RWPE2 (cell line): ENCODE measurements around the gene VSX2.

Experiments
- ATAC-seq: fragments of 200-7000 bp; cut with Tn5 transposase; 3 replicates; pipeline ENCODE4 v1.9.1; 2021; ENCODE audit warnings: low read depth
- DNase-seq: peaks from one replicate; pipeline ENCODE4 v3.0.0-alpha.2; 2020; ENCODE audit warnings: low spot score
- H3K27ac ChIP-seq: fragments of 450-650 bp; 2 replicates; pipeline ENCODE4 v1.5.1; 2017; ENCODE audit warnings: mild to moderate bottlenecking; ENCODE audit not compliant: poor library complexity, severe bottlenecking
- H3K27me3 ChIP-seq: fragments of 250-450 bp; sonication (Bioruptor Pico); 2 replicates; pipeline ENCODE4 v1.5.1; 2021; ENCODE audit warnings: mild to moderate bottlenecking, moderate library complexity; ENCODE audit not compliant: insufficient read depth, poor library complexity, severe bottlenecking
- H3K36me3 ChIP-seq: fragments of 250-450 bp; sonication (Bioruptor Pico); 2 replicates; pipeline ENCODE4 v1.5.1; 2020; ENCODE audit warnings: low read depth, mild to moderate bottlenecking, moderate library complexity
- H3K4me1 ChIP-seq: fragments of 250-450 bp; sonication (Bioruptor Pico); 2 replicates; pipeline ENCODE4 v1.5.1; 2021; ENCODE audit warnings: mild to moderate bottlenecking, moderate library complexity; ENCODE audit not compliant: insufficient read depth, poor library complexity, severe bottlenecking
- H3K4me3 ChIP-seq: fragments of 250-450 bp; sonication (Bioruptor Pico); 2 replicates; pipeline ENCODE4 v1.5.1; 2021; ENCODE audit warnings: mild to moderate bottlenecking, moderate library complexity; ENCODE audit not compliant: severe bottlenecking
- H3K9me3 ChIP-seq: fragments of 250-450 bp; sonication (Bioruptor Pico); 2 replicates; pipeline ENCODE4 v1.5.1; 2021; ENCODE audit warnings: mild to moderate bottlenecking, moderate library complexity; ENCODE audit not compliant: severe bottlenecking
- CTCF ChIP-seq: fragments of 450-650 bp; IDR thresholded peaks from one replicate; pipeline ENCODE4 v1.5.1; 2017; ENCODE audit warnings: mild to moderate bottlenecking, moderate library complexity; ENCODE audit not compliant: poor library complexity, severe bottlenecking

The VSX2 gene

GRCh38 chr14:74271365-74271764, 32.1 kb downstream of the VSX2 start:
- TF ChIP-seq CTCF = no peak
- H3K27me3 ChIP-seq = no peaks in the 10 kb centered on the region
- no peaks in the 10 kb centered on the region for H3K36me3 ChIP-seq
- no peak overlapping the region for H3K4me3 ChIP-seq
- peaks cover 13% of the 10 kb centered on the region for H3K4me1 ChIP-seq
- ATAC-seq (no peak), DNase-seq (no peak)
- H3K27ac ChIP-seq = no peak overlapping the region
- no peaks in the 10 kb centered on the region for H3K9me3 ChIP-seq

GRCh38 chr14:74275241-74275841, 36.1 kb downstream of the VSX2 start:
- DNase-seq = peak; percentile 80

GRCh38 chr14:74278080-74278479, 38.8 kb downstream of the VSX2 start:
- Histone ChIP-seq H3K36me3 (no peaks in the 10 kb centered on the region), H3K4me1 (peaks cover 6% of the 10 kb centered on the region), H3K27ac (no peak overlapping the region), H3K27me3 (no peaks in the 10 kb centered on the region), H3K4me3 (no peak overlapping the region), H3K9me3 (no peaks in the 10 kb centered on the region)
- no peak for TF ChIP-seq CTCF
- ATAC-seq (no peak), DNase-seq (no peak)

More at GRCh38 chr14:74275241-74275841, 36.1 kb downstream of the VSX2 start:
- Histone ChIP-seq H3K4me1 (peaks cover 10% of the 10 kb centered on the region), H3K36me3 (no peaks in the 10 kb centered on the region), H3K9me3 (no peaks in the 10 kb centered on the region), H3K4me3 (no peak overlapping the region), H3K27me3 (no peaks in the 10 kb centered on the region), H3K27ac (no peak overlapping the region)
- TF ChIP-seq CTCF = no peak
- peak; percentile 77 for ATAC-seq

GRCh38 chr14:74281069-74281468, 41.8 kb downstream of the VSX2 start:
- no peaks in the 10 kb centered on the region for H3K9me3 ChIP-seq
- no peak overlapping the region for H3K27ac ChIP-seq
- peaks cover 17% of the 10 kb centered on the region for H3K36me3 ChIP-seq
- H3K4me1 ChIP-seq = no peaks in the 10 kb centered on the region
- TF ChIP-seq CTCF = no peak
- no peak; the same call in 2 of the 3 replicates for ATAC-seq
- H3K27me3 ChIP-seq = no peaks in the 10 kb centered on the region
- H3K4me3 ChIP-seq = no peak overlapping the region
- DNase-seq = no peak

- DNase-seq (no peak), ATAC-seq (no peak)
- no peak overlapping the region for H3K4me3 ChIP-seq
- H3K27ac ChIP-seq = no peak overlapping the region
- no peaks in the 10 kb centered on the region for H3K9me3 ChIP-seq
- no peak for TF ChIP-seq CTCF
- H3K27me3 ChIP-seq = no peaks in the 10 kb centered on the region
- H3K4me1 ChIP-seq = no peaks in the 10 kb centered on the region
- H3K36me3 ChIP-seq = peaks cover 56% of the 10 kb centered on the region
Measured at GRCh38 chr14:74286736-74287135, 47.5 kb downstream of the VSX2 start.
